ENCODE data around the gene USF2. TPM values are rescaled to one million over a fixed set of nuclear protein-coding genes. Genes with fewer than 3 reads are reported as not detected.

Gene USF2
- total RNA-seq, 4 donors from 2014 or later, result 75.1 to 137 (median 93.0) TPM

DNA sequence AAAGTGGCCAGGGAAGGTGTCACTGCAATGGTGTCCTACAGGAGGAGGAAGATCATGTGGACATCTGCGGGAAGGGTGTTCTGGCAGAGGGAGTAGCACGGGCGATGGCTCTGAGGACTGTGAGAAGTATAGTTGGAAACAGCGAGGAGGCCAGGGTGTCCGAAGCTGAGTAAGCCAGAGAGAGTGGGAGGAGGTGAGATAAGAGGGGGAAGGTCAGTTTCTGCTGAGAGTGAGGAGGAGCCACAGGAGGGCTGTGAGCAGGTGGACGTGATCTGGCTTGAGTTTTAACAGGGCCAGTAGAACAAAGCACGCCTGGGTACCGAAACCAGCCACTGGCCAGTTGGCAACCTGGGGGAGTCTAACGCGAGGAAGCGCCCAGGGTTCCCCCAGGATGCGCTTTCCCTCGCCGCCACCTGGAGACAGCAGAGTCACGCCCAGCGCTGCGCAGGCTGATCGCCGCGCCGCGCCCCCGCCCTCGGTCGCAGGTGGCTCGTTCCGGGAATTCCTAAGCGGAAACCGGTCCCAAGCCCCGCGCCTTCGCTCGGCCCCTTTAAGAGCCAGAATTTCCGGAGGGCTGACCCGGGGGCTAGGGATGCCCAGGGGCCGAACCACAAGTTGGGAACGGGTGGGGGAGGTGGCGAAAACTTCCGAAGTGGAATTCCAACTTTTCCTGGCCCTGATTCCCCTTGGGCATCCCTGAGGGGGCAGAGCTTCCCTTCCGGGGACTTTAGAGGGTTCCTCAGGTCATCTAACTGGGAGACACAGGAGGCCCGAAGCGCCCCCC is 21.0 kb upstream of the USF2 start:
- Histone ChIP-seq H3K4me1 (peaks cover 0 to 21% (median 0%) of the 10 kb centered on the region in 3 donors), H3K36me3 (no peaks in the 10 kb centered on the region), H3K27me3 (peaks cover 65% of the 10 kb centered on the region), H3K4me3 (peak overlapping the region; percentile 19 to 51), H3K27ac (peak overlapping the region in 3 of 4 donors; percentile 66 to 73 (median 69)), H3K9me3 (peaks cover 0 to 11% (median 0%) of the 10 kb centered on the region in 3 donors)
- ATAC-seq, result peak; percentile 40
- TF ChIP-seq, protein P1, sequence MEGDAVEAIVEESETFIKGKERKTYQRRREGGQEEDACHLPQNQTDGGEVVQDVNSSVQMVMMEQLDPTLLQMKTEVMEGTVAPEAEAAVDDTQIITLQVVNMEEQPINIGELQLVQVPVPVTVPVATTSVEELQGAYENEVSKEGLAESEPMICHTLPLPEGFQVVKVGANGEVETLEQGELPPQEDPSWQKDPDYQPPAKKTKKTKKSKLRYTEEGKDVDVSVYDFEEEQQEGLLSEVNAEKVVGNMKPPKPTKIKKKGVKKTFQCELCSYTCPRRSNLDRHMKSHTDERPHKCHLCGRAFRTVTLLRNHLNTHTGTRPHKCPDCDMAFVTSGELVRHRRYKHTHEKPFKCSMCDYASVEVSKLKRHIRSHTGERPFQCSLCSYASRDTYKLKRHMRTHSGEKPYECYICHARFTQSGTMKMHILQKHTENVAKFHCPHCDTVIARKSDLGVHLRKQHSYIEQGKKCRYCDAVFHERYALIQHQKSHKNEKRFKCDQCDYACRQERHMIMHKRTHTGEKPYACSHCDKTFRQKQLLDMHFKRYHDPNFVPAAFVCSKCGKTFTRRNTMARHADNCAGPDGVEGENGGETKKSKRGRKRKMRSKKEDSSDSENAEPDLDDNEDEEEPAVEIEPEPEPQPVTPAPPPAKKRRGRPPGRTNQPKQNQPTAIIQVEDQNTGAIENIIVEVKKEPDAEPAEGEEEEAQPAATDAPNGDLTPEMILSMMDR (IDR thresholded peaks at IDR 0.05), result peak in 1 of 4 experiments; percentile 54
- TF ChIP-seq POLR2AphosphoS5 (IDR thresholded peaks at IDR 0.05), result no peak
- no peak for TF ChIP-seq POLR2A (IDR thresholded peaks at IDR 0.05)
- no peak for TF ChIP-seq EP300 (IDR thresholded peaks at IDR 0.05)
- WGBS, 2 donors (ENCODE audit: low coverage in 1 of 2), result 4 to 13% methylated on average over 5 to 12 of the region's 42 CpGs

- H3K9me3 ChIP-seq, result peaks cover 0 to 11% (median 0%) of the 10 kb centered on the region in 3 donors
- TF ChIP-seq POLR2A (IDR thresholded peaks at IDR 0.05) (peak in 1 of 2 donors; percentile 13), EP300 (IDR thresholded peaks at IDR 0.05) (no peak)
- TF ChIP-seq, protein P1 (IDR thresholded peaks at IDR 0.05), result no peak
- H3K36me3 ChIP-seq, result no peaks in the 10 kb centered on the region
- peak within 1 kb of the TSS in 3 of 4 donors; percentile 66 to 73 (median 69) for H3K27ac ChIP-seq
- peaks cover 0 to 21% (median 0%) of the 10 kb centered on the region in 3 donors for H3K4me1 ChIP-seq
- WGBS, 2 donors (ENCODE audit: low coverage in 1 of 2), result 0 to 20% methylated on average over 1 to 22 of the region's 69 CpGs
- ATAC-seq, result peak; percentile 76
- peaks cover 73% of the 10 kb centered on the region for H3K27me3 ChIP-seq
- H3K4me3 ChIP-seq, result peak within 1 kb of the TSS; percentile 19 to 51
Observed at GRCh38 chr19:35248310-35249145, 20.2 kb upstream of the USF2 start, which contains the start of gene LSR. TSS of gene LSR (plus strand) at chr19:35249002. CDS start at chr19:35249023, 21 bp downstream.

- Histone ChIP-seq H3K36me3 (no peaks in the 10 kb centered on the region), H3K27me3 (peaks cover 81% of the 10 kb centered on the region), H3K9me3 (peaks cover 0 to 11% (median 0%) of the 10 kb centered on the region in 3 donors), H3K27ac (peak overlapping the region in 3 of 4 donors; percentile 66 to 73 (median 69)), H3K4me3 (peak overlapping the region; percentile 19 to 51), H3K4me1 (peaks cover 0 to 21% (median 0%) of the 10 kb centered on the region in 3 donors)
- ATAC-seq, result no peak
- TF ChIP-seq POLR2A (IDR thresholded peaks at IDR 0.05) (no peak), EP300 (IDR thresholded peaks at IDR 0.05) (no peak), POLR2AphosphoS5 (IDR thresholded peaks at IDR 0.05) (no peak)
- TF ChIP-seq, protein P1 (IDR thresholded peaks at IDR 0.05), result no peak
- 1 to 6% methylated on average over 16 to 24 of the region's 39 CpGs for WGBS, 2 donors (ENCODE audit: low coverage in 1 of 2)
Observed at GRCh38 chr19:35249146-35249847, 19.5 kb upstream of the USF2 start.

- Histone ChIP-seq H3K27ac (peak overlapping the region in 2 of 4 donors; percentile 69 to 73), H3K4me1 (peaks cover 0 to 21% (median 0%) of the 10 kb centered on the region in 3 donors), H3K9me3 (peaks cover 0 to 7% (median 0%) of the 10 kb centered on the region in 3 donors), H3K36me3 (no peaks in the 10 kb centered on the region), H3K4me3 (peak overlapping the region in 1 of 2 donors; percentile 51), H3K27me3 (peaks cover 88% of the 10 kb centered on the region)
- TF ChIP-seq POLR2AphosphoS5 (IDR thresholded peaks at IDR 0.05) (no peak), EP300 (IDR thresholded peaks at IDR 0.05) (no peak)
- TF ChIP-seq, protein P1 (IDR thresholded peaks at IDR 0.05), result no peak
- 94 to 100% methylated on average over 1 to 10 of the region's 34 CpGs for WGBS, 2 donors (ENCODE audit: low coverage in 1 of 2)
- ATAC-seq, result no peak
Observed at GRCh38 chr19:35249848-35250711, 18.7 kb upstream of the USF2 start.

All from gastroesophageal sphincter (tissue), 4 donors.